GM21447 (cell line): ENCODE data around the gene LYSET.
"Not testable (repeated sequence)": the region's sequence is repeated elsewhere in the genome, so short reads cannot be mapped to it uniquely, and the experiment has no call there.

ENCODE experiments used
- ATAC-seq: cut with Tn5 transposase; IDR thresholded peaks from one replicate; pipeline ENCODE4 v1.9.1; 2021; ENCODE audit not compliant: unreplicated experiment

The LYSET gene

GRCh38 chr14:93184391-93185348 is at the start of gene LYSET, which contains the start of gene MOAP1:
LYSET (plus strand) TSS chr14:93185317; CDS start chr14:93185406, 89 bp downstream.
MOAP1 (minus strand) TSS chr14:93184897; CDS start chr14:93184242, 655 bp downstream.
- ATAC-seq: peak; percentile 84

- no peak for ATAC-seq
Measured at GRCh38 chr14:93135399-93135798, 49.7 kb upstream of the LYSET start.

- no peak for ATAC-seq
Measured at GRCh38 chr14:93136009-93136408, 49.1 kb upstream of the LYSET start.

- ATAC-seq: not testable (repeated sequence)
Measured at GRCh38 chr14:93136508-93136907, 48.6 kb upstream of the LYSET start.

- no peak for ATAC-seq
Measured at GRCh38 chr14:93137864-93138263, 47.3 kb upstream of the LYSET start.

GRCh38 chr14:93142854-93143652 is 42.1 kb upstream of the LYSET start:
- no peak for ATAC-seq

- ATAC-seq: no peak
Measured at GRCh38 chr14:93146119-93146518, 39.0 kb upstream of the LYSET start.

- no peak for ATAC-seq
Measured at GRCh38 chr14:93148979-93149378, 36.1 kb upstream of the LYSET start.

GRCh38 chr14:93150227-93151208 is 34.6 kb upstream of the LYSET start:
- ATAC-seq: no peak

- no peak for ATAC-seq
Measured at GRCh38 chr14:93153121-93153520, 32.0 kb upstream of the LYSET start.

- ATAC-seq: no peak
Measured at GRCh38 chr14:93155667-93156066, 29.4 kb upstream of the LYSET start.

- no peak for ATAC-seq
Measured at GRCh38 chr14:93156693-93157369, 28.3 kb upstream of the LYSET start.

- not testable (repeated sequence) for ATAC-seq
Measured at GRCh38 chr14:93158349-93158748, 26.8 kb upstream of the LYSET start.

GRCh38 chr14:93159625-93160352 is 25.3 kb upstream of the LYSET start:
- not testable (repeated sequence) for ATAC-seq

- ATAC-seq: no peak
Measured at GRCh38 chr14:93160353-93160801, 24.7 kb upstream of the LYSET start.

- no peak for ATAC-seq
Measured at GRCh38 chr14:93161411-93161940, 23.6 kb upstream of the LYSET start.

GRCh38 chr14:93163564-93163963 is 21.6 kb upstream of the LYSET start:
- no peak for ATAC-seq

- not testable (repeated sequence) for ATAC-seq
Measured at GRCh38 chr14:93165271-93166265, 19.5 kb upstream of the LYSET start.
